CD4-positive, alpha-beta T cell treated with Interleukin-4 for 1 hour (primary cell): ENCODE data around the gene COL3A1.

Experiments used
- DNase-seq, 2 donors: peaks; one replicate each; pipeline ENCODE4 v3.0.0-alpha.2; 2020 to 2022

The COL3A1 gene

GRCh38 chr2:188974164-188974563 lies at the start of gene COL3A1:
COL3A1 (plus strand) TSS chr2:188974373; CDS start chr2:188974490, 117 bp downstream.
- no peak for DNase-seq

- DNase-seq, result no peak
These were observed 45.5 kb upstream of the COL3A1 start for GRCh38 chr2:188928643-188929042.

- no peak for DNase-seq
These were observed 42.8 kb upstream of the COL3A1 start for GRCh38 chr2:188931361-188931760.

DNA sequence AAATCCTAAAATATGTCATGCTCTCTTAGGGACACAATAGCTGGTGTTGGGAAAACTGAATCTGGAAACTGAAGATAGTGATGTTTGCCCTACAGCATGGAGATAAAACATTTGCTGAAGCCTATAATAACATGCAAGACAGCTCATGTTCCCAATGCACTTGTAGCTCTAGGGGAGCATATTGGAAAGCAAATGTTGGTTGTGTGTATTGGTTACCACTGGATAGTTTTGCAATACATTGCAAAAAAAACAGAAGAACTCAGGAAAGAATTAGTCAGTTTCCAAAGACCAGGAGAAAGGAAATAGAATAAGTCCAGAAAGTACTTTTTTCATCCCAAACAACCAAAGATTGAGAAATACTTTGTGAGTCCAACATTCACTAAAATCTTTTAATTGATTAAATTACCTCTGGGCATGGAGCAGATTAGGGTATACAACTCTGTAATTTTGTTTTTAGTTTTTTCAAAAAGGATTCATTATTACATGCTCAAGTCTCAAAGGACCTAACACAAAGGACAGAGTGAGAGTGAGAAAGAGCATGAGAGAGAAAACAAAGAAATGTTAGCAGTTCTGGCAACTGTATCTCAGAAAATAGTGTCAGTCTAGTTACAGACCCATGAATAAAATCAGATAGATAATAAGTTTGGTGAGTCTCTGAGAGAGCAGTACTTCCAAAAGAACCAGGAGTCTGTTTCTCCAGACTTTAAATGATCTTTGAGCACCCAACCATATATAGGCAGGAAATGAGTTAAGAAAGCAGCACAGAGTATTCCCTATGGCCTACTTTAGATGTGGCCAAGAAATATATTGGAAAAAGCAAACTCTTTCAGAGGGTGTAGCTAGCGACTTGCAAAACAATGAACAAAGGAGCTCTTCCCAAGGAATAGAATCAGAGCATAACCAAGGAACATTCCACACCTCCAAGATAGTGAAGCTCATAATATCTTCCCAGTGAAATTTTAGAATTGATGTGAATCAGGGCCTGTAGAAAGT lies 36.6 kb upstream of the COL3A1 start:
- no peak for DNase-seq

DNA sequence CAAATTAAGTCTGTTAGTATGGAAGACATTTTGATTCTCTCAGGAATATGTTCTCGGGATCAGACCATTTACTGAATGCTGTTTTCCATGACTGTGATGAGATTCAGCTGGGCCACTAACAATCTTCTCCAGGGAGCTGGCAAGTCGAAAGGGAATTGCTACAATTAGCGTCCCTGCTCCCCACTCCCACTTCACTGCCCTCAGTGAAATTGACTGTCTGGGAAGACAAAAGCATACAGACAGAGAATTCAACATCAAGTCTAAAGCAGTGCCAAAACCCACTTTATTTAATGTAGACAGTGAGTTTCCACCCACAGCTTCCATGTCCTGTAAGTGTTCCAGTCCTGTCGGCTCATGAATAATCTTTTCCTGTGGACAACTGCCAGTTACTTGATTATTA lies 34.0 kb upstream of the COL3A1 start:
- DNase-seq, result no peak

- DNase-seq, result no peak
These were observed 29.7 kb upstream of the COL3A1 start for GRCh38 chr2:188944442-188944841.

- DNase-seq, result no peak
These were observed 24.9 kb upstream of the COL3A1 start for GRCh38 chr2:188949046-188949818.

DNA sequence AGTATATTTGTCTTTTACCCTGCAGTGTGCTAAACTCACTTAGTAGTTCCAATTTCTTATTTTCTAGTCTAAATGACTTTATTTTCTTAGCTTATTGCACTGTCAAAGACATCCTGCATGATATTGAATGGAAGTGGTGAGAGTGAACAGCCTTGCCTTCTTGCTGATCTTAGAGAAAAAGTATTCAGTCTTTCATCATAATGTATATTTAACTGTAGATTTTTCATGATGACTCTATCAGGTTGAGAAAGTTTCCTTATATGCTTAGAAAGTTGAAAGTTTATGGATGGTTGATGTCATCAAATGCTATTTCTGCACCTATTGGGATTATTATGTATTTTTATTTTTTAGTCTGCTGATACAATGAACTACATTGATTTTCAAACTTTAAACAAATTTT lies 21.3 kb upstream of the COL3A1 start:
- no peak for DNase-seq

GRCh38 chr2:188956290-188956689 lies 17.9 kb upstream of the COL3A1 start:
- DNase-seq, result no peak

DNA sequence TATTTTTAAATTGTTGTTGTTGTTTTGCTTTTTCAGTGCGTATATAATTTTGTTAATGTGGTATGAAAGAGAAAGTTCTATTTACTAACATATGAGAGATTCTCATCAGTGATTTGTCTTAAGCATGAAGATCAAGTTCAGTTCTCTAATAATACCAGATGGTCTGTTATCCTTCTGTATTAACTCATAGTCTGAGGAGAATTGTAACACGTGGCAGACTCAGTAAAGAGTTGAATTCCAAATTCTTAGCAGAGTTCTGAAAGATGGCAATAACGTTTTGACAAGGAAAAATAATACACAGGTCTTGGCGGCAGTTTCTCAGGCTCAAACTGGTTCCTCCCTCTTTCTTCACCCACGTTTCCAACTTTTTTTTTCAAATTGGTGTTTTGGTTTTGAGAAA lies 17.2 kb upstream of the COL3A1 start:
- DNase-seq, result no peak

GRCh38 chr2:188957646-188958045 lies 16.5 kb upstream of the COL3A1 start:
- DNase-seq, result no peak

DNA sequence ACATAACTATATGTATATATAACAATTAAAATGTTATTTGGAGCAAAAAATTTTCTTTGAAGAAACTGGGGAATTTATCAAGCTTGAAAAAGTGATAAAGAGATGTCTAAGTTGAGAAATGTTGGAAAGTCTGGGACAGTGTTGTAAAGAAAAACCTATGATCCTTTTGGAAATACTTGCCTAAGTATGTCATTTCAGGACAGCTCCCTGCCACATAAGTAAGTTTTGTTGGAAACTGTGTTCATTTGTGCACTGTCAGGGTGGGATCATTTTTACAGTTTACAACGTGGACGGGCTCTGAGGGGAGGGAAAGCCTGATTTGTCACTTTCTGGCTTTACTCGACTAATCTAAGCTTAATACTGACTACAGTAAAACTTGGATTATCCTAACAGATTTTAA lies 10.4 kb upstream of the COL3A1 start:
- no peak for DNase-seq

GRCh38 chr2:188964976-188965546 lies 9.1 kb upstream of the COL3A1 start:
- DNase-seq, result no peak

DNA sequence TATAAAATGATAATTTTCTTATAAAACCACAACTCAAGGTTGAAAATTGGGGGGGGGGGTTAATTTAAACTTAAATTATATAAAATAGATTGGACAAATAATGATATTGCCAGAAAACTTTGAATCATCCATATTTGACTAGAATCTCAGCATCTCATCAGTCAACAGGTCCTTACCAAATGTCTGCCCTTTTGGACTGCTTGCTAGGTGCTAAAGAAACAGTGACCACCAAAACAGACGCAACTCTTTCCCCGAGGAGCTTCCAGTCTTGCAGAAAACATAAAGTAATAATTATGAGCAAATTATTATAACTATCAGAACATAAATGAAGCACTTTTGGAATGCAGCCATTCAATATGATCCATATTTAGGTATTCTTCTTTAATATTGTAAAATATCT lies 8.6 kb upstream of the COL3A1 start:
- DNase-seq, result no peak

GRCh38 chr2:188966079-188966571 lies 8.0 kb upstream of the COL3A1 start:
- DNase-seq, result no peak

DNA sequence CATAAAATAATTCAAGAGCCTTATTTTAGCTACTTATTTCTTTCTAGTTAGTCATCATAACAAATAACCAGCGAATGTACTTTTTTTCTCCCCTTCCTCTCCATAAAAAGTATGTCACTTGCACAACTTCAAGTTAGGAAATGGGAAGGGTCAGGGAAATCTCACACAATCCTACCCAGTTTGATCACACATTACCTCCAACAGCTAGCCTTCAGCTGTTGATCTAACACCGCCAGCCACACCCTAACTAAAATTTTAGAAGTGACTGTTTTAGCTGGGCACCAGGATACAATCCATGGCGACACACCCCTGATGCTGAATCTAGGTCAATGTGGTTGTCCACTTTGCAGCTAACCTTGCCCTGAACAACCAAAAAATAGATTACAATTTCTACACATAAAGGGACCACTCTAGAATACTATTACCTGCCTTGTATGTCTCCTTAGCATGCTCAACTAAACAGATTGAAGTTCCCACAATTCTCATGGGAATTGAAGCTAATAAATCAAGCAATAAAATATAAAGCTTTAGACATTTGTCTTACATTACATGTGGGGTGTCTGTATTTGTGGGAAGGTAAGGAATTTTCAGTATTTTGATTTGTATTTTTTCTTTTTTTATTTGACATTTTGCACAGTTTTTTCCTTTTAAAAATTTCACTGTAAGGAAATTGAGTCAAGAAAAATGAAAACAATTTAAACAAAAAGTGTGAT lies 7.3 kb upstream of the COL3A1 start:
- no peak for DNase-seq

GRCh38 chr2:188969236-188969635 lies 4.9 kb upstream of the COL3A1 start:
- no peak for DNase-seq

GRCh38 chr2:188969651-188970050 lies 4.5 kb upstream of the COL3A1 start:
- DNase-seq, result no peak

DNA sequence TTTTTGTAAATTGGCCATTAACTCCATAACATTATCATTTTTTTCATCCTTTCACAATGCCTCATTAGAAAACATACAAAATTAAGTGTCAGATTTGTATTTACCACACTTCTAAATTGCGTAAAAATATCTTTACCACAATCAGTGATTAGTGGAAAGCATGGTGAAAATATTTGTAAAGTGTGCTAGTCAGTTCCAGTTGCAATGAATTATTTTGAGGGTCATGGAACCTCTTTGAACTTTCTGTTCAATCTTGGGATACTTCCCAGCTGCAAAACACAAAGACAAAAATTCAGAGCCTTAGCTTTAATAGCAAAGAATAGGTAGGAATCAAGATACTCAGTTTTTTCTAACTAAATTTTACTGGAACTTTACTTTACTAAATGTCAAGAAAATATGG lies 4.0 kb upstream of the COL3A1 start:
- DNase-seq, result no peak

DNA sequence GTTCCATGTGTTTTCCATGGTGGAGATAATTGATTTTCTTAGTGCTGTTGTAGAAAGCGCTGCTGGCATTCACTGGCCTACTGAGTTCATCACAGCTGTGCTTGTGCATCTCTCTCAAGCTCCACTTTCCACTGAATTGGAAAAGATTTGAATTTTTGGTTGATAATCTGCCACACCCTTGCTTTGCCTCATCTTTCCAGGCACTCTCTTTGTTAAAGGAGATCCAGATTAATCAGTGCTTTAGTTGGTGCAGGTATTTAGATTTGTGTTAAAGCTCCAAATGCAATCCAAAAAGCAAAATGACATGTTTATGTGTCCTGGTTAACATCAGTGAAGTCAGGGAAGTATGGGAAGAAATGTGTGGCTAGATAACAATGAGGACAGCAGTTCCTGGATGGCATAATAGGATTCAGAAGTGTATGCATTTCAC lies 2.7 kb upstream of the COL3A1 start:
- DNase-seq, result no peak

DNA sequence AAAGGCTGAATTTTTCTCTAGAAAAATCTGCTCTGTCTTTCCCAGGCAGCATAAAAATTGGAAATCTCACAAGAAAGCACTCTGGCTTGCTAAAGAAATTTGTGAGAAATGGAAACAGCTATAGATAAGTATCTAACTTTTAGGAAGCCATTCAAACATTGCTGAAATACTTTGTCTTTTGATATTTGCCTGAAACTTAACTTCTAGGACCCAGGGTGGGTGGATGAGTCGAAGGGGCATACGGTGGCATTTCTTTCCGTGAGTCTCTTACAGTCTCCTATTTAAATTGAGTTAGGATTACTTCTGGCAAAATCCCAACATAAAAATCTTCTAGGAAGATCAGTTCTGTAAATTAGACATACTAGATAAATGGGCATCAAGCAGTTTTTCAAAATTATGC lies 532 bp upstream of the COL3A1 start:
- DNase-seq, result no peak

GRCh38 chr2:188975497-188976102 lies 1.4 kb downstream of the COL3A1 start:
- no peak for DNase-seq
